Mesothelial cell of epicardium (in vitro differentiated cells): ENCODE results near the gene SEMA5A. TPM values are rescaled to one million over a fixed set of nuclear protein-coding genes. Genes with fewer than 3 reads are reported as not detected.

Experiments used
- DNase-seq, 2 experiments: peaks; one replicate each; pipeline ENCODE4 v3.0.0; 2021; ENCODE audit warnings: low spot score in 2 of 2; ENCODE audit not compliant: unreplicated experiment in 2 of 2
- H3K27ac Mint-ChIP-seq: 2 replicates; pipeline ENCODE4 v1.8.0; 2021; ENCODE audit warnings: mixed read lengths
- H3K27me3 Mint-ChIP-seq: 2 replicates; pipeline ENCODE4 v1.8.0; 2021; ENCODE audit warnings: low read depth, mixed read lengths
- H3K36me3 Mint-ChIP-seq: 2 replicates; pipeline ENCODE4 v1.8.0; 2021; ENCODE audit warnings: mixed read lengths
- H3K4me1 Mint-ChIP-seq: 2 replicates; pipeline ENCODE4 v1.8.0; 2021; ENCODE audit warnings: mixed read lengths
- H3K4me3 Mint-ChIP-seq: 2 replicates; pipeline ENCODE4 v1.8.0; 2021; ENCODE audit warnings: mild to moderate bottlenecking, moderate library complexity, mixed read lengths
- H3K9me3 Mint-ChIP-seq: 2 replicates; pipeline ENCODE4 v1.8.0; 2021; ENCODE audit warnings: mixed read lengths
- CTCF ChIP-seq: fragments of 200-600 bp; sonication (generic); IDR thresholded peaks from one replicate; pipeline ENCODE4 v1.5.0; 2021; ENCODE audit warnings: antibody characterized with exemption; ENCODE audit not compliant: unreplicated experiment
- total RNA-seq: library from RNA; stranded (reverse); gene quantifications from 3 replicates; pipeline ENCODE4 v1.2.1, GENCODE V29; 2021

Gene SEMA5A
- total RNA-seq, 1 donor from 2014 or later = 26.7 TPM

- peaks cover 12% of the 10 kb centered on the region for H3K9me3 Mint-ChIP-seq
- no peak overlapping the region for H3K4me3 Mint-ChIP-seq
- H3K36me3 Mint-ChIP-seq = peaks cover 12% of the 10 kb centered on the region
- H3K27me3 Mint-ChIP-seq = no peaks in the 10 kb centered on the region
- H3K27ac Mint-ChIP-seq = peak overlapping the region; percentile 39
- no peak for TF ChIP-seq CTCF
- DNase-seq = no peak
- H3K4me1 Mint-ChIP-seq = peaks cover 11% of the 10 kb centered on the region
These were observed 165.8 kb downstream of the SEMA5A start for GRCh38 chr5:9380109-9380508.

GRCh38 chr5:9376363-9377117 lies 169.3 kb downstream of the SEMA5A start:
- Mint-ChIP-seq H3K36me3 (peaks cover 12% of the 10 kb centered on the region), H3K9me3 (peaks cover 12% of the 10 kb centered on the region), H3K27ac (no peak overlapping the region), H3K4me1 (peaks cover 19% of the 10 kb centered on the region), H3K27me3 (no peaks in the 10 kb centered on the region), H3K4me3 (no peak overlapping the region)
- no peak for DNase-seq
- no peak for TF ChIP-seq CTCF

- no peak for DNase-seq
These were observed 170.1 kb downstream of the SEMA5A start for GRCh38 chr5:9375756-9376155.

GRCh38 chr5:9374025-9374424 lies 171.8 kb downstream of the SEMA5A start:
- no peaks in the 10 kb centered on the region for H3K27me3 Mint-ChIP-seq
- H3K36me3 Mint-ChIP-seq = peaks cover 17% of the 10 kb centered on the region
- TF ChIP-seq CTCF = no peak
- DNase-seq = no peak
- H3K27ac Mint-ChIP-seq = no peak overlapping the region
- peaks cover 8% of the 10 kb centered on the region for H3K4me1 Mint-ChIP-seq
- H3K9me3 Mint-ChIP-seq = peaks cover 22% of the 10 kb centered on the region
- no peak overlapping the region for H3K4me3 Mint-ChIP-seq

More at GRCh38 chr5:9375756-9376155, 170.1 kb downstream of the SEMA5A start:
- no peak for TF ChIP-seq CTCF
- Mint-ChIP-seq H3K9me3 (peaks cover 12% of the 10 kb centered on the region), H3K27me3 (no peaks in the 10 kb centered on the region), H3K27ac (no peak overlapping the region), H3K4me1 (peaks cover 18% of the 10 kb centered on the region), H3K36me3 (peaks cover 12% of the 10 kb centered on the region), H3K4me3 (no peak overlapping the region)

- H3K27me3 Mint-ChIP-seq = no peaks in the 10 kb centered on the region
These were observed 172.3 kb downstream of the SEMA5A start for GRCh38 chr5:9373571-9373970.

More at GRCh38 chr5:9373571-9373970, 172.3 kb downstream of the SEMA5A start:
- Mint-ChIP-seq H3K36me3 (peaks cover 15% of the 10 kb centered on the region), H3K27ac (no peak overlapping the region), H3K4me3 (no peak overlapping the region), H3K9me3 (peaks cover 22% of the 10 kb centered on the region), H3K4me1 (peaks cover 8% of the 10 kb centered on the region)
- DNase-seq = no peak
- no peak for TF ChIP-seq CTCF
